ENCODE data around the gene INPP5E.

The INPP5E gene

DNA sequence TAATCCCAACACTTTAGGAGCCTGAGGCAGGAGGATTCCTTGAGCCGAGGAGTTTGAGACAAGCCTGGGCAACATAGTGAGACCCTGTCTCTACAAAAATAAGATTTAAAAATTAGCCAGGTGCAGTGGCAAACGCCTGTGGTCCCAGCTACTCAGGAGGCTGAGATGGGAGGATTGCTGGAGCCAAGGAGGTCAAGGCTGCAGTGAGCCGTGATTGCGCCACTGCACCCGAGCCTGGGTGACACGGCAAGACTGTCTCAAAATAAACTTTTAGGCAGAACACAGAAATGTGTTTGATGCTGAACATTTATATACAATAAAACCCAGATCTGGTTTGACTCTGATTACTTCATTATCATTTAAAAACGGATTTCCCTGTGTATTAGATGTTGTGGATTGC lies 34.2 kb downstream of the INPP5E start:
- no peak for DNase-seq (ENCODE audit: low read depth in 2 of 2)

DNA sequence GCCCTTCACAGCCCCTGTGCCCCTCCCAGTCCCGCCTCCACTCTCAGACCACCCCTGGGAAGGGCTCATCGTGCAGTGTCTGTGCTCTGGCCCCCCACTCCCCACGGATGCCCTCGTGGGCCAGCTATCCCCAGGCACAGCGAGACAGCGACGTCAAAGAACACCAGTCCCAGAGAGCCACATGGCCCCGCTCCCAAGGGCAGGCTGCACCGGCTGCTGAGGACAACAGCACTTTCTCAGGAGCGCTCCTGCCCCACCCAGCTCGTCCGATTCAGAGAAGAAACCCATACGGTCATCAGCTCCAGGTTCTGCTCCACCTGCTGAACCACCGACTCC lies 34.9 kb downstream of the INPP5E start:
- DNase-seq (ENCODE audit: low read depth in 2 of 2) = no peak

DNA sequence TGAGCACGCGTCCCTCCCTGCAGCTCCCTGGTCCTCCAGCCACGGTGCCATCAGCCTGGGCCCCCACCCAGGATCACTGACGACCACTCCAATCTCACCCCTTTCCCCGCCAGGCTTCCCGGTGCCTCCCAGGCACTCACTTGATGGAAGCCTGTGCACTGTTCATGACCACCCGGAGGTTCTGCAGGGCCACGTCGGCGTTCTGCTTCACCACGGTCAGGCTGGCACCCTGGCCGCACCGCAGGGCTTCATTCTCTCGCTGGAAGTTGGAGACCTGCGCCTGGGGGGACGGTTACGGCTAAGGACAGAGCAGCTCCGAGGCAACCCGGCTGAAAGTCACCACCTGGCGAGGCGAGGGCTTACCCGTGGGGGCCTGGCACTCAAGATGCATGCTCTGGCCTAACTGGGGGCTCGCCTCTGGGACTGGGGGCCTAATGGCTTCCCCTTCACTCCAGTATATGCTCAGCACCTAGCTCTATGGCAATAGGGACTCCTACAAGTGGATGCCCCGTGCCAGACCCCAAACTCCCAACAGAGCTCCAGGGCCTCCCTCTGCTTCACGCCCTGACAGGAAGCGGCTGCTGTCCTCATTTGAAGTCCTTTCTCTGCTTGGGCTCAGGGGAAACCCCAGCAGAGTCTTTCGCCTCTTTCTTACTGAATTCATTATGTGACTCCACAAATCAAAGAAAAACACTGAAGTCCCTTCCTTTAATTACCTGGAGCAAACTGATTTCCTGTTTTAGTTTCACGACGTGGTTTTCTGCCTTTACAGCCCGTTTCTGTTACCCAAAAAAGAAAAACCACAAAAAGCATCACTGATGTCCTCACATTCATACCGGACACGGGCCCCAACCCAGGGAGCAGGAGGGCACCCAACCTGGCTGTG lies 35.5 kb downstream of the INPP5E start:
- DNase-seq (ENCODE audit: low read depth in 2 of 2) = no peak

DNA sequence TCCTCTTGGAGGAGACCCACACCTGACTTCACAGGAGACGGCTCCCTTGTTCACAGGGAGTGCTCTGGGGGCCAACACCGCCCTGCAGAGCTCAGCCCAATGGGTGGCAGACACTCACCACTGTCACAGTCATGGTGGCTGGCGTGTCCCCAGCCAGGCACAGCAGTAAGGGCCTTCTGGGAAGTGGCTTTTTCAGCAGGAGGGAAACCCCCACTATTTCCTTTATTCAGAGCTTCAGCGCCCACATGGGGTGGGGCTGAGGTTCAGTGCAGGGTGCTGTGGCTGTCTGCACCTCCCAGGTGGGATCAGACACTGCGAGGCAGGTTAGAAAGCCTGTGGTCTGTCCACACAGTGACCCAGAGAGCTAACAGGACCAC lies 36.1 kb downstream of the INPP5E start:
- DNase-seq (ENCODE audit: low read depth in 2 of 2) = peak; percentile 53 to 57

DNA sequence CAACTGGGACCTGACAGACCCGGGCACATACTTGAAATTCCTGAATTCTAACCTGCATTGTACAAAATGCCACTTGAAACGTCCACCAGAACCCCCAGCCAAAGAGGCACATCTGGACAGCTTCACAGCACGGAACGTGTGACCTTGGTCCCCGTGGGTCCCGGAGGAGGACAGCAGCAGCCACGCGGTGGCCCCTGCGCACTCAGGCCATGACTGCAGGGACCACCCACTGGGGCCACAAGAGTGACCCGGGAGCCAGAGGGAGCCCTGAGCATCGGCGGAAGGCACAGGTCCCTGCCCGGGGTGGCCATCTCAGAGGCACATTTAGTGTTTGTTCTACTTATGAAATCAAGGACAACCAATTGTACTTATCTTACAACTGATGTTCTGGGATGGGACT lies 37.6 kb downstream of the INPP5E start:
- DNase-seq (ENCODE audit: low read depth in 2 of 2) = no peak

DNA sequence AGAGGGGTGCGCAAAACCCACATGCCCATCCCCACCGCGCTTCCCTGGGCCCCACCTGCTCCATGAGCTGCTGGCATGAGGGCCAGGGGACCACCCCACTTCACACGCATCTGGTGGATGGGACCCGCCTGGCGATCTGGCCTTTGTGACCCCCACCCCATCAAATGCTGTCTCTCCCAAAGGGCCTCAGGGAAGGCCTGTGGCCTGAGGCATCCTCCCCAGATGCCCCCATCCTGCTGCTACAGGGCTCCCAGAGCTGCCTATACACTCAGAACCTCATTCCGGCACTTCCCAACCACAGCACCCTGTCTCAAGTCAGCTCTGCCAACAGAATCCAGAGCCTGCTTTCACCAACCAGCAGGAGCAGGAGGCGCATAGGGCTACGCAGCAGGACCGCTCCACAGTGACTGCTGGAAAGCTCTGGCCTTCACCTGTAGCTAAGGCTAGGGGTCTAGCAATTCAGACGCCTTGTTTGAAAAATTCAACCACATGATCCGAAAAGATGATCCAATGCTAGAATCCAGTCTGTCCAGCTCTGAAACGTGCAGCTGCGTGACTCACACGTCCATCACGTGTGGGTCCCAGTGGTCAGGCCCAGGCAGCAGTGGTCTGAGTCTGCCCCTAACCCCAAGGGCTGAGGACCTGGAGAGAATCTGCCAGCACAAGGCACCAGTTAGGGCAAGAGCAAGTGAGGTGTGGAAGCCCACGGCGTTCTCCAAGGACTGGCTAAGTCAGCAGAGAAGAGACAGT lies 38.3 kb downstream of the INPP5E start:
- no peak for DNase-seq (ENCODE audit: low read depth in 2 of 2)

DNA sequence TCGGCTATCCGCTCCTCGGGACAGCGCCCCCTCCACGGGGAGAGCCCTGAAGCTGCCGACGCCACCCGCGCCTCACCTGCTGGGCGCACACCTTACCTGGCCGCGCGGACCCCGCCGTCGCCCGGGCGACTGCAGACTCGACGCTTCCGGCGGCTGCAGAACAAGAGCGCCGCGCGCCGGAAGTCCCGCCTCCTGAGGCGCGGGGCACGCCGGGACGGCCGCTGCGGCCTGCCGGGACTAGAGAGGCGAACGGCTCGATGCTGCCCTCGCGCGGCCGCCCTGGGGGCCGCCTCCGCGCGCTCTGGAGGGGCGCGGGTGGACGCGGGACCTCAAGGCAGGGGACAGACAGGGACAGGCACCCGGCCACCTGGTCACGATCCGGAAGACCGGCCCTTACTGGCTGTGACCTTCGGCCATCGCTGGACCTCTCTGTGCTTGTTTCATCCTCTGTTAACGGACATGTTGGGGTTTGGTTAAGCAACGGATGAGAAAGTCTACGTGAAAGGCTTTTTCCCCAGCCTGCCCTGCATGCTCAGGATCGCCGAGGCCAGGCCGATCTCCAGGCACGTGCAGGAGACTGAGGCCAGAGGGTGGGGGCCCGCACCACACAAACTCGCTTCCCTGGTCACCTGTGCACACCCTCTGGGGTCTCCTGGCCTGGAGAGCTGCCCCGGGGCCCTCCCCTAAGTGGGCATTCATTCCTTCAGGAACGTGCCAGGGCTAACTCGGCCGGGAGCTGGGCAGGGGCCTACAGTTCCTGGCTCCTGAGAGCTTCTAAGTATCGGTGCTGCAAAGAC lies 39.4 kb downstream of the INPP5E start, which contains the start of gene SNAPC4:
TSS of gene SNAPC4 (minus strand) at position 133 of the 797 bp plus-strand sequence. CDS start 1,742 bp downstream, outside the sequence.
- DNase-seq (ENCODE audit: low read depth in 2 of 2) = peak; percentile 80 to 84

DNA sequence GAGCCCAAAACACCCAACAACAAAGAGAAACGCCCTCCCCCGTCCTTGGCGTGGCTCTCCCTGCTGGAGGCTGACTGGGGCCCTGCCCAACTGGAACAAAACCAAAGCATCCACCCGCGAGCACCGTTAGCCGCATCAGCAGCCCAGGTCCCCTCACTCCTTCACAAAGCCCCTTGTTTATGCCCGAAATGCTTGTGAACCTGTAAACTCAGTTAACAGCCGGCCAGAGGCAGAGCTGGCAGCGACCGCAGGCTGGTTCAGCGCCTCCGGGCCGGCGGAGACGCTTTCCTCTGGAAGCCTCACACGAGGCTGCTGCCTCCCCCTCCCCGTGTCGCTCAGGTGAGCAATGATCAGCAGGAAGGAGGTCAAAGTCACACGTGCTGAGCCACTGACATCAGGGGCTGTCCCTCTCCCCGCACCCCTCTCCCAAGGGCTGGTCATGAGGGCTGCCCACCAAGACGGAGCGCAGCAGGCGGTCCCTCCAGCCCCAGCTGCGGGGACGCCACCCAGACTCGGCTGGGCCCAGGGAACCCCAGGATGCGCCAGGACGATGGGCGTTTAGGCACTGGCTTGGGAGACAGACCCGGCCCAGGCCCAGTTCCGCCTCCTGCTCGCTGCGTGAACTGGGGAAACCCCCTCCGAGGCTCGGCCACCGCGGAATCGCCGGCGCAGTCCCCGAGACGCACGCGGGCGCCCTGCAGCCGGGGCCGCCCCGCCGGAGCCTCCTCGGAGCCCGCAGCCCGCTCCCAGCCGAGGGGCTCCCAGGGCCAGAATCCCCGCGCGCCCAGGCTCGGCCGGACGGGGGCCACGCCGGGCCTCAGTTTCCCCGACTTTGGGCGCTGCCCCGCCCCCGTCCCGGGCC lies 40.2 kb downstream of the INPP5E start:
- no peak for DNase-seq (ENCODE audit: low read depth in 2 of 2)

DNA sequence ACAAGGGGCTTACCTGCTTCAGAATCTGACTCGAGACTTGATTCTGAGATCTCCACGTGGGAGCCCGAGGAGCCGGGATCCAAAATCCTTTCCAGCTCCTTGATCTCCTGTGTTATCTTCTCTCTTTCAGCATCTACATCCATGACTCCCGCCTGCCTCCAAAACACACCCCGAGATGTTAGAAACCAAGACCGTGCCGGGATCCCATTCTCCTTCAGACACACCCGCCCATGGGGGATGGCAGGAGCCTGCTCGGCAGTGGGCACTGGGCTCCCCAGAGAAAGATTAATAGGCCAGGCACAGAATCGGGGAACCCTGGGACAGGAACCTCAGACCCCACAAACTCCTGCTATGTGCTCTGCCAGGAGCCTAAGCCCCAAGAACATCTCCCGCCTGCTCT lies 41.4 kb downstream of the INPP5E start:
- DNase-seq (ENCODE audit: low read depth in 2 of 2) = no peak

DNA sequence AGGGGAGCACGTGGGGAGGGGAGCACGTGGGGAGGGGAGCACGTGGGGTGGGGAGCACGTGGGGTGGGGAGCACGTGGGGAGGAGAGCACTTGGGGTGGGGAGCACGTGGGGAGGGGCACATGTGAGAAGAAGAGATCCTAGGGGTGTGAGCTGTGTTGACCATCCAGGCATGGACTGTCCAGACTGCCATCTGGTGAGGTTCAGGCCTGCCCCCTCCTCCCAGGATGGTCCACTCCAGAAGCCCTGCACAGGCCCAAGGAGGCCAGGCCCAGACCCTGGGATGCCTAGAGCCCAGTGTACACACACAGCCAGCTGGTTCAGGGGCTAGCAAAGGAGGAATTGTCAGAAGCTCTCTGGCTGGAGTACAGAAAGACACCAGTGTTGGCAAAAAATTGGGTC lies 42.0 kb downstream of the INPP5E start:
- DNase-seq (ENCODE audit: low read depth in 2 of 2) = no peak

DNA sequence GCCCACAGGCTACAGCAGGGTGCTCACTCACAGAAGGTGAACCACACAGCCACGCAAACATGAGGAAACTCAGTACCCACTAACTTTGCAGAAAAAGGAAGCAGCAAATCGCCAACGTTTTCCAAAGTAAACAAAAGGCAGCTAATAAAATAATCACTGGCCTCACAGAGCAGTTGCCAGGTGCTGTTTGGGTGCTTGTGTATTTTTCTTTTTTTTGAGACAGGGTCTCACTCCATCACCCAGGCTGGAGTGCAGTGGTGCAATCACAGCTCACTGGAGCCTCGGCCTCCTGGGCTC lies 43.5 kb downstream of the INPP5E start:
- DNase-seq (ENCODE audit: low read depth in 2 of 2) = no peak

DNA sequence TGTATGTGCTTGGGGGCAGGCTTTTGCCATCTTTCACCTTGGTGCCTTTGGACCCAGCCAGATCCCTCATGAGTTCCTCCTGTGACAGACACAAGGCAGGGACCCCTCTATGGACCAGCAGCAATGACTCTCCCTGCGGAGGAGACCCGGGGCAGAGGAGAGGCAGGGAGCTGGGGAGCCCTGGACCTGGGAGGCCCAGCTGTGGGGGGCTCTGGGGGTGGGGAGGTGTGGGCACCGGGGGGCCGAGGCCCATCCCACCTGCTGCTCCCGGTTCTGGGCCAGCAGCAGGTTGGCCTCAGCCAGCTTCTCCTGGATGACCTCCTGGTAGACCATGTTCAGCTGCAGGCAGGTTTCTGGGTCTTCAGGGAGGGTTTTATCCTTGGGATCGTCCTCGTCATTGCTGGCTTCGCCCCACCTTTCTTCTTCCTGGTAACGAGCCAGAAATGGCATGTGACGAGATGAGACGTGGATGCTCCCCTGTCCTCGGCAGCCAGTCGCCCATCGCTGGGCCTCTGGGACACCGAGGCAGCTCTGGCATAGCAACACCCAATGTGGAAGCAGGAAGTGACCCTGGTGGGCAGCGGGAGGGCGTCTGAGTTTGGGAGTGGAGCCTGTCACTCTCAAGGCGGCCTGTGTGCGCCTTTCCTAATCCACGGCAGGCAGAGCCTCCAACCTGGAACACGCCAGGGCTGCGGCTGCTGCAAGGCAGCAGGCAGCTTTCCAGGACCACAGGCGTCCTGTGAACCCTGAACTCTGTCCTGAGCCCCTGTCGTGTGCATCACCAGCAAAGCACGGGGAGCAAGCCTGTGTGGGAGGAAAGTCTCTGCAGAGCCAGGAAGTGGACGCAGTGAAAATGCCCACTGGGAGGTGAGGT lies 44.1 kb downstream of the INPP5E start:
- DNase-seq (ENCODE audit: low read depth in 2 of 2) = no peak

DNA sequence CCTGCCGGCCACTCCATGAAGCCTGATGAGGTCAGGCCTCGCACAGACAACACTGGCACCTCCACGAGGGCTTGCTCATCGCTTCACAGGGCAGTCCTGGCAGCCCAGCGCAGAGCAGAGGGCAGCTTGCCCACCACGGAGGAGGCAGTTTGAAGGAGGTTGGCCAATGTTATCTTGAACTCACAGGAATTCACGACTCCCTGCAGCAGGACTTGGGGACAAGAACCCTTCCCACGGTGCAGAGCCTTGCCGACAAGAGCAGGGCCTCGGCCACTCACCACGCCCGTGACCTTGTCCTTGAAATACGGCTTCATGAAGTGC lies 44.7 kb downstream of the INPP5E start:
- DNase-seq (ENCODE audit: low read depth in 2 of 2) = no peak

DNA sequence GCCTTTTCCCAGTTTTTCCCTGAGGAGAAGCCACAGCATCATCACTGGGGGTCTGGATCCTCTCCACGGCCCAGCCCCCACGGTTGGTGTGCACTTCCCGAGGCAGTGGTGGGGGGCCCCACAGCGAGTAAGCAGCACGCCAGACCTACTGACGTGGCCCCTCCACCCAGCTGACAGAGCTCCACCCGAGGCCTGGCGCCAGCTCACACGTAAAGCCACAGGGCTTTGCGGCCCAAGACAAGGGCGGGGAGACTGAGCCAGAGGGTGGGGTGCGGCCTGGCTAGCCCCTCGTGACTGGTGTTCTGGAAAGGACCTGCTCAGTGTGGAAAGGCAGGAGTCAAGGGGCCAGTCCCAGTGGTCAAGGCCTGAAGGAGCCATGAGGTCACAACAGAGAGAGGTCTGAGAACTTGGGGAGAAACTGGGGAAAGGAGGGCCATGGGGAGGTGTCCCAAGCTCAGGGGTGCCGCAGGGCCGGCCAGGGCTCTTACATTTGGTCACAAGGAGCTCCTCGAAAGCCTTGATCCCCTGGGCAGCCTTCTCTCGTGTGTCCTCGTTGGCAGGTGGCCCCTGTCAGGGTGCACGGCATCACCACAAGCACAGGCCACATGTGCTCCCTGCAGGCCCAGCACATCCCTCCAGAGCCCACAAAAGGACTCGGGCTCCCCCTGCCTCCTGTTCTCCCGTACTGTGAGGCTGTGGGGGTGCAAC lies 45.2 kb downstream of the INPP5E start:
- DNase-seq (ENCODE audit: low read depth in 2 of 2) = no peak

DNA sequence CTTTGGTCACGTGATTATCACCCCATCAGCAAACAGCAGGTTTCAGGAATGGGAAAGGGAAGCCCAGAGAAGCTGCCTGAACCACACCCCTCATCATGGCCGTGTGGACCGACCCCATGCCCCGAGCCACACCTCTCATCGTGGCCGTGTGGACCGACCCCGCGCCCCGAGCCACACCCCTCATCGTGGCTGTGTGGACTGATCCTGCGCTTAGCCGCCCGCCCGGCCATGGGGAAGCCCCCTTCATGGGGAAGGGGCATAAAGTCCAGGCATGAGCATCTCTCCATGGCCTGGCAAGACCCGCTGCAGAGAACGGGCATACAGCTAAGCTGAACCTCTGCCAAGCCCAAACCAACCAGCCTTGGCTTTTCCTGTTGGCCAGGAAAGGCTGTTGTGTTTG lies 46.1 kb downstream of the INPP5E start:
- DNase-seq (ENCODE audit: low read depth in 2 of 2) = no peak

DNA sequence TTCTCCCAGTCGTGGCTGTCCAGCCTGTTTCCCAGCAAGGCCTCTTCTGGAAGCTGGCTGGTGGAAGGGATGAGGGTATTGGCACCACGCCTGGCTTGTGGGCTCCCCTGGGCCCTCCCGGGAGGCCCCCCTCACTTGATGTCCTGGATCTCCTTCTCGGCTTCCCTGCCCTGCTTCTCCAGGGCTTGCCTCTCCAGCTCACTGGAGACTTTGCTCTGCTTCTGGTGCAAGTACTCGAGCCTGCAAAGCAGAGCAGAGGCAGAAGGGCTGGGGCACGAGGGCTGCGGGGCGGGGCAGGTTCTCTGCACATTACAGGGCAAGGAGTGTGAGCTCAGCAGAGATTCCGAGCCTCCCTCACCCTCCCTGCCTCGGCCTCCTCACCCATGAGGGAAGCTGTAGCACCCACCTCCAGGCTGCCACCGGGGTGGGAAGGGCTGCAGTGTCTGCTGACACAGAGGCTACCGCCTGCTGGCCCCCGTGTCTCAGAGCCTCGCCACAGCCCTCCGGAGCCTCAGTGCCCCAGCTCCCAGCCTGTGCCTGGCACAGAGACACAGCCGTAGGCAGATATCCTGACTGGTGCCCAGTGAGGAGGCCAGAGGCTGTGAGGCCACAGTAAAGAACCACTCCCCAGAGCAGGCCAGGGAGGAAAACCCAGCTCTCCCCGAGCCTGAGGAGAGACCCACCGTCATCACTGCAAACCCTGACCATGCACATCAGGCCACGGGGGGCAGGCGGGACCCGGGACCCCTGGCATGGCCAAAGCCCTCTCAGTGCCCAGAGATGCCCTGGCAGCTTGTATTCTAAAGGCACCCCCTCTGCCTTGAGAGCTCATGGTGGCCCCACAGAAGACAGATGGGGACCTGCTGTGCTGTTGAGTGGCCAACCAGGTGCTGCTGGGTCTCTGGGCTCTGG lies 46.9 kb downstream of the INPP5E start:
- DNase-seq (ENCODE audit: low read depth in 2 of 2) = no peak

DNA sequence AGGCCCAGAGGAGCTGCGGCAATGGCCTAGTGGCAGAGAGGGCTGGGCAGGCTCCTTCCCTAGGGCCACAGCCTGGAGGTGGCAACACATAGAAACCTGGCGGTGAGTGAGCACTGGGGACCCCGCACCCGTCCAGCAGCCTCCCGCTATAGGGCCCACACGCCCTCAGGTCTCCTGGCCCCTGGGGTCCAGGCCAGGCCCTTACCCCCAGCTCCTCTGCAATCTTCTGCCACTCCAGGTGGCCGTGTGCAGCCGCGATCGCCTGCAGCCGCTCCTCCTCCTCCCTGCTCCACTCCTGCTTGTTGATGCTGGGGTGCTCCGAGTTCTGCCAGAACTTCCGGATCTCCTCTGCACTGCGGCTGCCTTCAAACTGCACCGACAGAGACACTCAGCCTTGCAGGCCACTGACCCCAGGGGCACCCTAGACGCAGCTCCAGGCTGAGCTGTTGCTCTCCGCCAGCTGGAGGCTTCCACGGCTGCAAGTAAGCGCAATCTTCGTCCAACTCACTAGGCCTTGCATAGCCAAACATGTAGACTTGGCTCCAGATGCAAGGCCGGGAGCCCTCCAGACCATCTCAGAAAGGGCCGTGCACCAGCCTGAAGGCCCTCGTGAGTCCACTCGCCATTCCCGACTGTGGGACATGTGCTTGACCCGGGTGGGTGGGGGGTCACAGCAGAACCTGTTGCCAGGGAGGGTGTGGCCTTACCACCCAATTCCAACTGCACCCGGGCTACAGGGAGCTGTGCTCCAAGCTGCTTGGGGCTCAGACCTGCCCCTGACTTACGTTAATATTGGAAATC lies 47.7 kb downstream of the INPP5E start:
- DNase-seq (ENCODE audit: low read depth in 2 of 2) = no peak

DNA sequence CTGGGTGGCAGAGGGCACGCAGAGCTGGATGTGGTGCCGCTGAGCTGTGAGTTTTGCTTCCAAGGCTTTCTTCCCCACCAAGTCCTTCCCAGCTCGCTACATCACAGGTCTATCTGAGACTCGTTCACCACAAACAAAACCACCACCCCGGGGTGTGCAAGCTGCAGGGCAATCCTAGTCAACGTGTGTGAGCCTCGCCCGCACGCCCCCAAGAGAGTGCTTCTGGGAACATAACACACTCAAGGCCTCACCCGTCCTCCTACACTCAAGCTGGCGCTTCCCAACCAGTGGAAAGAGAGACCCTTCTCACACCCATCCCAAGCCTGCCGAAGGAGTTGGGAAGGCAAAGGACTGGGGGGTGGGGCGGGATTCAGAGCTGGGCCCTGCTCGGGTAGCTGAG lies 50.2 kb downstream of the INPP5E start:
- no peak for DNase-seq (ENCODE audit: low read depth in 2 of 2)

Data from stimulated activated CD8-positive, alpha-beta memory T cell treated with anti-CD3 and anti-CD28 coated beads, Interleukin-2, amount 100 ng/mL, for 48 hours (primary cell).